ENCODE measurements around the gene RUNX1.

RUNX1 gene

GRCh38 chr21:35032474-35033263, 16.4 kb downstream of the RUNX1 start:
- TF ChIP-seq ZFX (IDR thresholded peaks at IDR 0.05; ENCODE audit: borderline replicate concordance) (no peak), CTCF (IDR thresholded peaks at IDR 0.05) (no peak)

DNA sequence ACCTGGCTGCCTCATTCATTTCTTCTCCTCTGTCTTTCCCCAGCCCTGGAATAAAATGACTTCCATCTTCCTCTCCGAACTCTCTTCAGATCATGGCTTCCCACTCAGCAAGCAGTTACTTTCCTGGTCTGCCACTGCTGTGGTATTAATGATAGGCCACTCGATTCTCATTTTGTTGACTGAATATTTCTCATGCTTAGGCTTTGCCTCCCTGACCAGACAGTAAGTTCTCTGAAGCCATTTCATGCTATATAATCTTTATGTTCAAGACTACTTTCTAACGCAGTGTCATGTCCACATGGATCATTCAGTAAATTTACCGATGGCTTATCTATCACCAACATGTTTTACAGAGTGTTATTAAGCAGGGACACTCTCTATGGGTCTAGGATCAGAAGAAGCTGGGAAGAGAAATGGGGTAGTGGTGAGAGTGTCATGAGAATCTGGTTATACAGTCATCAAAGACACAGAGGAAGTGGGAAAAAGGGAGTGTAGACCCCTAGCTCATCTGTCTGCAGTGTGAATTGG, 20.6 kb downstream of the RUNX1 start:
- no peak overlapping the region for H3K27ac ChIP-seq
- no peak for TF ChIP-seq ZFX (IDR thresholded peaks at IDR 0.05; ENCODE audit: borderline replicate concordance)
- TF ChIP-seq CTCF (IDR thresholded peaks at IDR 0.05) = no peak

More at GRCh38 chr21:35032474-35033263, 16.4 kb downstream of the RUNX1 start:
- no peak overlapping the region for H3K27ac ChIP-seq

DNA sequence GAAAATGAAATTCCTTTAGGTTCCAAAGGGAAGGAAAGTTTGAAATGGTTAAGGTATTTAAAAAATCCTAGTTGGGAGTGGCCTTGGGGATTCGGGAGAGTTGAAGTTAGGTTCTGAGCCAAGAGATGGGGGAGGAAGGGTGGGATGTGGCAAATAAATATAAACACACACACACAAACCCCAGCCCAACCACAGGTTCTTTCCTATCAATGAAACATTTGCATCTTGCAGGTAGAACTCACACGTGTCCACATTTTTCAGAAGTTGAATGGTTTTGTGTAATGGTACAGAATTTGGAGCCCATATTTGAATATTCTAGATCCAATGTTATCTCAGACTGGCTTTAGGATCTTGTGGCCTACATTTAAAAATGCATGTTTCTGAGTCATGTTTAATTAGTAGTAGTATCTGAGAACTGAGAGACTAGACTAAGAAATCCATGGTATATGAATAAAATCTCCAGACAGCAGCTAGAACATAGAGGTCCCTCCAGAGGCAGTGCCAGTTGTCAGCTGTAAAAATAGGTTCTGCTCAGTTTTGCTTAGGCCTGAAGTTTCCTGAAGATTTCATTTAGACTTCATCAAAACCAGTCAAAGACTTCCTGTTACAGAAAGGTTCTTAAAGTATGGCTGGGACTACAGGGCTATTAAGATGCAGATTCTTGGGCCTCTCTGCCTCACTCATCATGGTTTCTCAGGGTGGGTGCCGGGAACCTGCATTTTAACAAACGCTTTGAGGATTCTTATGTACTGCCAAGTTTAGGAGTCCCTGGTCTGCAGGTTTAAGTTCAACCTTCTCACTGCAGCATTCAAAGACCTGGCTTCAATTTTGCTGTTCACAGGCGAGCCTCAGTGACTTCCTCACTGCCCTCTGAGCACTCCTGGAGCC, 21.3 kb downstream of the RUNX1 start:
- no peak overlapping the region for H3K27ac ChIP-seq
- TF ChIP-seq ZFX (IDR thresholded peaks at IDR 0.05; ENCODE audit: borderline replicate concordance) (no peak), CTCF (IDR thresholded peaks at IDR 0.05) (no peak)

GRCh38 chr21:35026617-35027562, 22.2 kb downstream of the RUNX1 start:
- no peak overlapping the region for H3K27ac ChIP-seq
- TF ChIP-seq CTCF (IDR thresholded peaks at IDR 0.05) (no peak), ZFX (IDR thresholded peaks at IDR 0.05; ENCODE audit: borderline replicate concordance) (no peak)

- H3K27ac ChIP-seq = no peak overlapping the region
These were observed 23.0 kb downstream of the RUNX1 start for GRCh38 chr21:35026153-35026500.

More at GRCh38 chr21:35026153-35026500, 23.0 kb downstream of the RUNX1 start:
- TF ChIP-seq CTCF (IDR thresholded peaks at IDR 0.05) (no peak), ZFX (IDR thresholded peaks at IDR 0.05; ENCODE audit: borderline replicate concordance) (no peak)

Measured in 22Rv1 (cell line).